ENCODE measurements around the gene SRRD. TPM values are rescaled to one million over a fixed set of nuclear protein-coding genes. Genes with fewer than 3 reads are reported as not detected.
"Not testable (repeated sequence)": the region's sequence is repeated elsewhere in the genome, so short reads cannot be mapped to it uniquely, and the experiment has no call there.

Gene SRRD
- total and polyA plus RNA-seq, 2 experiments from 2014 or later, result 29.5 to 31.2 TPM

DNA sequence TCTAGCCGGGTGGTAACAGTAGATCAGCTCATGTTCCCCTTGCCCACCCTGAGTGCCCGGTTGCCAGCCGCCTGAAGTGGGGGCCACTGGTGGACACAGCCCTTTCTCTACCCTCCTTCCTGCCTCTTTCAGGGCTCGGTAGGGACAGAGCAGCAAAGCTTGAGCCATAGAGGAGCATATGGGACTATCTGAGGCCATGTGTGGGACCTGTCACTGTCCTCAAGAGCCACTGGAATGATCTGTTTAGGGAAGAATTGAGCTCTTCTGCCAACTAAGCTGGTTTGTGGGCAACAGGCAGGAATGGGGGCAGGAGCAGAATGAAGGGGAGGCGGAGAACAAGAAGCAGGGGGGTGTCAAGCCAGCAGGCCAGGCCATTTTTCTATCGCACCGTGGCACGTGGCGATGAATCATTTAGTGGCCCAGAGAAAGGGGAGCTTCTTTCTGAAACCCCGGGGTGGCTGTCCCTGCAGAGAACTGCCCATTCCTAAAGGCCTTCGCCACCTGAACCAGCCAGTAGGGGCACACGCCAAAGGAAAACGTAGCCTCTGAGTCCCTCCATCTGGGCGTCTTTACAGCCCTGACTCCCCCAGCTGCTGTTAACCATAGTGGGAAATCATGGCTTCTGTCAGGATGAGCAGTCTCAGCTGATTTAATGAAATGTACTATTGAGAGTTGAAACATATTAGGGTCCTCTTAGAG lies 45.8 kb upstream of the SRRD start:
- Histone ChIP-seq H3K36me3 (replicated peaks; ENCODE audit: insufficient read depth, low read depth) (no peaks in the 10 kb centered on the region), H3K4me3 (no peak overlapping the region), H4K20me1 (ENCODE audit: insufficient read depth, poor library complexity, severe bottlenecking) (no peaks in the 10 kb centered on the region), H2AFZ (no peak overlapping the region), H3K27ac (no peak overlapping the region), H3K9me2 (replicated peaks; ENCODE audit: insufficient read depth) (no peaks in the 10 kb centered on the region), H3K9me3 (ENCODE audit: low read depth) (no peaks in the 10 kb centered on the region), H3K27me3 (no peaks in the 10 kb centered on the region), H3K79me2 (no peaks in the 10 kb centered on the region), H3K4me1 (ENCODE audit: insufficient read depth) (no peaks in the 10 kb centered on the region), H3K4me2 (no peak overlapping the region)
- TF ChIP-seq EZH2 (IDR thresholded peaks at IDR 0.05; ENCODE audit: borderline replicate concordance) (no peak), EZH2phosphoT487 (IDR thresholded peaks at IDR 0.05; ENCODE audit: low read depth, severe bottlenecking, unreplicated experiment) (no peak)
- TF ChIP-seq, protein P1, sequence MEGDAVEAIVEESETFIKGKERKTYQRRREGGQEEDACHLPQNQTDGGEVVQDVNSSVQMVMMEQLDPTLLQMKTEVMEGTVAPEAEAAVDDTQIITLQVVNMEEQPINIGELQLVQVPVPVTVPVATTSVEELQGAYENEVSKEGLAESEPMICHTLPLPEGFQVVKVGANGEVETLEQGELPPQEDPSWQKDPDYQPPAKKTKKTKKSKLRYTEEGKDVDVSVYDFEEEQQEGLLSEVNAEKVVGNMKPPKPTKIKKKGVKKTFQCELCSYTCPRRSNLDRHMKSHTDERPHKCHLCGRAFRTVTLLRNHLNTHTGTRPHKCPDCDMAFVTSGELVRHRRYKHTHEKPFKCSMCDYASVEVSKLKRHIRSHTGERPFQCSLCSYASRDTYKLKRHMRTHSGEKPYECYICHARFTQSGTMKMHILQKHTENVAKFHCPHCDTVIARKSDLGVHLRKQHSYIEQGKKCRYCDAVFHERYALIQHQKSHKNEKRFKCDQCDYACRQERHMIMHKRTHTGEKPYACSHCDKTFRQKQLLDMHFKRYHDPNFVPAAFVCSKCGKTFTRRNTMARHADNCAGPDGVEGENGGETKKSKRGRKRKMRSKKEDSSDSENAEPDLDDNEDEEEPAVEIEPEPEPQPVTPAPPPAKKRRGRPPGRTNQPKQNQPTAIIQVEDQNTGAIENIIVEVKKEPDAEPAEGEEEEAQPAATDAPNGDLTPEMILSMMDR (IDR thresholded peaks at IDR 0.05; ENCODE audit: poor library complexity), result no peak
- 91% methylated on average over 14 of the region's 14 CpGs for WGBS (ENCODE audit: low lambda C conversion rate, missing lambda C conversion rate)
- DNase-seq (ENCODE audit: low spot score), result no peak

DNA sequence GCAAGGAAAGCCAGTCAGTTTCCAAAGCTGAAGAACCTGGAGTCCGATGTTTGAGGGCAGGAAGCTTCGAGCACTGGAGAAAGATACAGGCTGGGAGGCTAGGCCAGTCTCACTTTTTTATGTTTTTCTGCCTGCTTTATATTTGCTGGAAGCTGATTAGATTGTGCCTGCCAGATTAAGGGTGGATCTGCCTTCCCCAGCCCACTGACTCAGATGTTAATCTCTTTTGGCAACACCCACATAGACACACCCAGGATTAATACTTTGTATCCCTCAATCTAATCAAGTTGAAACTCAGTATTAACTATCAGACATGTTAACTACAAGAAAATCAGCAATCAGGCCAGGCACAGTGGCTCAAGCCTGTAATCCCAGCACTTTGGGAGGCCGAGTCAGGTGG lies 44.9 kb upstream of the SRRD start:
- not testable (repeated sequence) for H3K27ac ChIP-seq; H4K20me1 ChIP-seq (ENCODE audit: insufficient read depth, poor library complexity, severe bottlenecking); DNase-seq (ENCODE audit: low spot score); H3K36me3 ChIP-seq (replicated peaks; ENCODE audit: insufficient read depth, low read depth); H3K4me2 ChIP-seq; H3K4me1 ChIP-seq (ENCODE audit: insufficient read depth); H3K9me3 ChIP-seq (ENCODE audit: low read depth); H3K9me2 ChIP-seq (replicated peaks; ENCODE audit: insufficient read depth); H3K27me3 ChIP-seq; H3K79me2 ChIP-seq; H3K4me3 ChIP-seq; H2AFZ ChIP-seq
- WGBS (ENCODE audit: low lambda C conversion rate, missing lambda C conversion rate), result 92% methylated on average over 3 of the region's 3 CpGs

DNA sequence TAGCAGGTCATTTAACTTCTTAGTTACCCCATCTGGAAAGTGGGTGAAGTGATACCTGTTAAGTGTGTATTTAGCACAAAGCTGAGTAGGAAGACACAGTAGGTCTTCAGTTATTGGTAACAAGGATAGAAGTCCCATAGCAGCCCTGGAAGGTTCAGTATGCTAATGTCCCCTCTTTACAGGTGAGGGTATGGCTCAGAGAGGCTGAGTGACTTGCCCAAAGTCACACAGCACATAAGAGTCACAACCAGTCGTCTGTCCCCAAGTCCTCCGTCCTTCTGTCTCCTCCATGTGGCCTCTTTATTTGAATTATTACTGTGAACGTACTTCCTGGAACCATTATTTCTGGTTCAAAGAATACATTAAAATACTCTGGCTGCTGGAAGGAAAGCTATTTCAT lies 44.1 kb upstream of the SRRD start:
- no peaks in the 10 kb centered on the region for H3K4me1 ChIP-seq (ENCODE audit: insufficient read depth)
- H2AFZ ChIP-seq, result no peak overlapping the region
- H4K20me1 ChIP-seq (ENCODE audit: insufficient read depth, poor library complexity, severe bottlenecking), result no peaks in the 10 kb centered on the region
- DNase-seq (ENCODE audit: low spot score), result no peak
- H3K9me2 ChIP-seq (replicated peaks; ENCODE audit: insufficient read depth), result no peaks in the 10 kb centered on the region
- TF ChIP-seq, protein P1 (IDR thresholded peaks at IDR 0.05; ENCODE audit: poor library complexity), result no peak
- TF ChIP-seq EZH2phosphoT487 (IDR thresholded peaks at IDR 0.05; ENCODE audit: low read depth, severe bottlenecking, unreplicated experiment) (no peak), EZH2 (IDR thresholded peaks at IDR 0.05; ENCODE audit: borderline replicate concordance) (no peak)
- no peak overlapping the region for H3K27ac ChIP-seq
- no peaks in the 10 kb centered on the region for H3K9me3 ChIP-seq (ENCODE audit: low read depth)
- no peak overlapping the region for H3K4me3 ChIP-seq
- H3K4me2 ChIP-seq, result no peak overlapping the region
- no peaks in the 10 kb centered on the region for H3K79me2 ChIP-seq
- H3K36me3 ChIP-seq (replicated peaks; ENCODE audit: insufficient read depth, low read depth), result no peaks in the 10 kb centered on the region
- no peaks in the 10 kb centered on the region for H3K27me3 ChIP-seq
- 96% methylated on average over 3 of the region's 3 CpGs for WGBS (ENCODE audit: low lambda C conversion rate, missing lambda C conversion rate)

DNA sequence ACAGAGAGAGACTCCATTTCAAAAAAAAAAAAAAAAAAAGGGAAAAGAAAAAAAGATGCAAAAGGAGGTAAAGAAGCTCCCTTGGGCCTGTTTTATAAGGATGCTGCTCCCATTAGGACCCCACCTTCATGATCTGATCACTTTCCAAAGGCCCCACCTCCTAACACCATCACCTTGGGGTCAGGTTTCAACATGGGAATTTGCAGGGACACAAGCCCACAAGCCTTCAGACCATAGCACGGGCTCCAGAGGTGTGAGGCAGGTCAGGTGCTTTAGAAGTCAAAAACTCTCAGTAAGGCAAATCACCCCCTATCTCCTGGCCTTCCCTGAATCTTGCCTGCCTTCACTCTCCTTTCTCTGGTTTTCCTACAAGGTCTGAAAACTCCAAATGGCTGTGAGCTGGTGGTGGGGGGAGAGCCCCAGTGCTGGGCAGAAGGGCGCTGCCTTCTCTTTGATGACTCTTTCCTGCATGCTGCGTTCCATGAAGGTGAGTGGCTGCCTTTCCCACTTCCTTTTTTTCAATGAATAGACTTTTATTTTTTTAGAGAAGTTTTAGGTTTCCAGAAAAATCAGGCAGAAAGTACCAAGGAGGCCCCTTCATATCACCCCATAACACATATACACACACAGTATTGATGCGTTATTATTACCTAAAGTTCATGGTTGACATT lies 41.5 kb upstream of the SRRD start:
- TF ChIP-seq EZH2 (IDR thresholded peaks at IDR 0.05; ENCODE audit: borderline replicate concordance), result no peak
- TF ChIP-seq EZH2phosphoT487 (IDR thresholded peaks at IDR 0.05; ENCODE audit: low read depth, severe bottlenecking, unreplicated experiment), result no peak
- TF ChIP-seq, protein P1 (IDR thresholded peaks at IDR 0.05; ENCODE audit: poor library complexity), result no peak
- no peak overlapping the region for H3K4me3 ChIP-seq
- no peak for DNase-seq (ENCODE audit: low spot score)
- H3K27me3 ChIP-seq, result no peaks in the 10 kb centered on the region
- 83% methylated on average over 4 of the region's 4 CpGs for WGBS (ENCODE audit: low lambda C conversion rate, missing lambda C conversion rate)
- H3K79me2 ChIP-seq, result no peaks in the 10 kb centered on the region
- H3K9me2 ChIP-seq (replicated peaks; ENCODE audit: insufficient read depth), result no peaks in the 10 kb centered on the region
- no peaks in the 10 kb centered on the region for H3K9me3 ChIP-seq (ENCODE audit: low read depth)
- H3K4me1 ChIP-seq (ENCODE audit: insufficient read depth), result no peaks in the 10 kb centered on the region
- H3K4me2 ChIP-seq, result no peak overlapping the region
- no peak overlapping the region for H3K27ac ChIP-seq
- no peak overlapping the region for H2AFZ ChIP-seq
- no peaks in the 10 kb centered on the region for H4K20me1 ChIP-seq (ENCODE audit: insufficient read depth, poor library complexity, severe bottlenecking)
- H3K36me3 ChIP-seq (replicated peaks; ENCODE audit: insufficient read depth, low read depth), result no peaks in the 10 kb centered on the region
